Astrocyte of the spinal cord (primary cell): ENCODE measurements around the gene UBN2.
"Not testable (repeated sequence)": the region's sequence is repeated elsewhere in the genome, so short reads cannot be mapped to it uniquely, and the experiment has no call there.

Source experiments
- DNase-seq: peaks from one replicate; pipeline ENCODE4 v3.0.0; 2011; ENCODE audit warnings: low read depth, low spot score
- H3K4me3 ChIP-seq: 2 replicates; pipeline ENCODE4 v1.5.1; 2011; ENCODE audit warnings: low read depth, mild to moderate bottlenecking, low read length, moderate library complexity
- in situ Hi-C: cut with HindIII; loops from 2 replicates; pipeline ENCODE4 v1.10.0; 2017; ENCODE audit warnings: low sequenced_read_pairs
- TF ChIP-seq, protein P1 (sequence below): IDR thresholded peaks from 2 replicates; pipeline ENCODE4 v1.5.1; 2012; ENCODE audit warnings: low read depth, mild to moderate bottlenecking, low read length, inconsistent platforms

UBN2 gene

DNA sequence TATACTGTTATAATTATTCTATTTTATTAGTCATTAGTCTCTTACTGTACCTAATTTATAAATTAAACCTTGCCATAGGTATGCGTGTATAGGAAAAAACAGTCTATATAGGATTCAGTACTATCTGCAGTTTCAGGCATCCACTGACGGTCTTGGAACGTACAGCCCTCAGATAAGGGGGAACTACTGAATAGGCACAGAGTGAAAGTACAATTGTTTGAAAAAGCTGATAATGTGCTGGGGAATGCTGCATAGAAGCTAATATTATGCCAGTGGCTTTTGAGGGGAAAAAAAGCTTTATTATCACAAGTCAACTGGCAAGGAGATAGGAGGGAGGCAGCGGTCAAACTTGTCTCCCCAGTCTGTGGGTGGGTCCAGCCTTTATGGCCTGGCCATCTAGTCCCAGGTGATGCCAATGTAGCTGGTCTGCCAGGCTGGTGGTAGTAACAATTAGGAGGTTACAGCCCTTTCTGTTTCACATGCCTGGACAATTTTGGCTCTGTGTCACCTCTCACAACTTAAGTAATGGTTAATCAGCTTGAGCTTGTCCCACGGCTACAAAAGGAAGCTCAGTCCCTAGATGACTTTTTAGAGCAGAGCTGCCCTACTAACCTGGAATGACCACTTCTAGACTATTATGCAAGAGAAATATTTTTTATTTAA, 101.8 kb downstream of the UBN2 start:
- in situ Hi-C loops = no loop called here

GRCh38 chr7:139333443-139333842, 102.4 kb downstream of the UBN2 start:
- H3K4me3 ChIP-seq, in situ Hi-C loops, DNase-seq: not testable (repeated sequence)

More for the DNA sequence above, 101.8 kb downstream of the UBN2 start:
- no peak for DNase-seq
- TF ChIP-seq, protein P1, sequence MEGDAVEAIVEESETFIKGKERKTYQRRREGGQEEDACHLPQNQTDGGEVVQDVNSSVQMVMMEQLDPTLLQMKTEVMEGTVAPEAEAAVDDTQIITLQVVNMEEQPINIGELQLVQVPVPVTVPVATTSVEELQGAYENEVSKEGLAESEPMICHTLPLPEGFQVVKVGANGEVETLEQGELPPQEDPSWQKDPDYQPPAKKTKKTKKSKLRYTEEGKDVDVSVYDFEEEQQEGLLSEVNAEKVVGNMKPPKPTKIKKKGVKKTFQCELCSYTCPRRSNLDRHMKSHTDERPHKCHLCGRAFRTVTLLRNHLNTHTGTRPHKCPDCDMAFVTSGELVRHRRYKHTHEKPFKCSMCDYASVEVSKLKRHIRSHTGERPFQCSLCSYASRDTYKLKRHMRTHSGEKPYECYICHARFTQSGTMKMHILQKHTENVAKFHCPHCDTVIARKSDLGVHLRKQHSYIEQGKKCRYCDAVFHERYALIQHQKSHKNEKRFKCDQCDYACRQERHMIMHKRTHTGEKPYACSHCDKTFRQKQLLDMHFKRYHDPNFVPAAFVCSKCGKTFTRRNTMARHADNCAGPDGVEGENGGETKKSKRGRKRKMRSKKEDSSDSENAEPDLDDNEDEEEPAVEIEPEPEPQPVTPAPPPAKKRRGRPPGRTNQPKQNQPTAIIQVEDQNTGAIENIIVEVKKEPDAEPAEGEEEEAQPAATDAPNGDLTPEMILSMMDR = no peak
- H3K4me3 ChIP-seq = no peak overlapping the region

DNA sequence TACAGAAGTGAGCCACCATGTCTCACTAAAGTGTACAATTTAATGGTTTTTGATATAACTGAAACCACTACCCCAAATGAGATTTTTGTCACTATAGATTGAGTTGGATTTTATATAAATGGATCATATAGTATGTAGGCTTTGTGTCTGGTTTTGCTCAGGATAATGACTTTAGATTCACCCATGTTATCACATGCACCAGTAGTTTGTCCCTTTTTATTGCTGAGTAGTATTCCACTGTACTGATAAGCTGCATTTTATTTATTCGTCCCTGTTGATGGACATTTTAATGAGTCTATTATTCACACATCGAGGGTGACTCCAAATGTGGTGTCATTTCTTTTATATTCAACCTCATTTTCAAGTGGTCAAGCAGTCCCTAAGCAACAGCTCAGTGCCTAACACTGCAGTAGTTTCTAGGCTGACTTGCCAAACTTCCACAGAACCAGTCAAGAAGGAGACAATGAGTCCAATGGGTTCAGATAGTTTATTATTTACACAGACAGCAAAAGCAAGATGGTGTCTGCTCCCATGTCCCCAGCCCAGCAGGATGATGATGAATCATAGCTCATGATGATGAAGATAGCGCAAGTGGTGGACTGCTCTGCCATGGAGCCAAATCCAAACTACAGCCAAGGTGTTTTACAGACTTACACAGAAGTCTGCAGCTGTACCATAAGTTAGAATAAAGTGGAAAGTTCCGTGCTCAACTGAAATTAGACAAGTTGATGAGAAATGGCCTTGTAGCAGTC, 103.5 kb downstream of the UBN2 start:
- no peak for DNase-seq
- in situ Hi-C loops = no loop called here
- no peak overlapping the region for H3K4me3 ChIP-seq
- TF ChIP-seq, protein P1 = no peak

DNA sequence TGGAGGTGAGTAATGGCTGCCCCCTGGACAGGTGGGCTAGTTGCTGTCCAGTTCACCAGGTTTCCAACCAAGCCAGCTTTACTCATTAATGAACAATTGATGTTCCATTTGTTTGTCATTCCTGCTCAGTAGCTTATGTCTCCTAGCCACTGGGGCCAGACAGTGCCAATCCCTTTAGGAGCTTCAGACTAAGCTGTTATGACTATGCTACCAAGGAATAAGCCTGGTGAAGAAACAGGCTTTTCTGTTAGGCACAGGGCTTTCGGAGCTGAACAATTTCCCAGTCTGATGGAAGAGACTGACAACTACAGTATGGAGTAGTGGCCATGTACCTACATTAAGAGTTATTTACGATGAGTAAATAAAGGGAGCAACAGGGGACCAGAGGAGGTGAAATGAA, 108.0 kb downstream of the UBN2 start:
- in situ Hi-C loops = no loop called here
- TF ChIP-seq, protein P1 = no peak
- DNase-seq = no peak
- no peak overlapping the region for H3K4me3 ChIP-seq

GRCh38 chr7:139339698-139340036, 108.6 kb downstream of the UBN2 start:
- peak overlapping the region; percentile 89 for H3K4me3 ChIP-seq
- TF ChIP-seq, protein P1 = no peak
- in situ Hi-C loops = no loop called here
- no peak for DNase-seq

DNA sequence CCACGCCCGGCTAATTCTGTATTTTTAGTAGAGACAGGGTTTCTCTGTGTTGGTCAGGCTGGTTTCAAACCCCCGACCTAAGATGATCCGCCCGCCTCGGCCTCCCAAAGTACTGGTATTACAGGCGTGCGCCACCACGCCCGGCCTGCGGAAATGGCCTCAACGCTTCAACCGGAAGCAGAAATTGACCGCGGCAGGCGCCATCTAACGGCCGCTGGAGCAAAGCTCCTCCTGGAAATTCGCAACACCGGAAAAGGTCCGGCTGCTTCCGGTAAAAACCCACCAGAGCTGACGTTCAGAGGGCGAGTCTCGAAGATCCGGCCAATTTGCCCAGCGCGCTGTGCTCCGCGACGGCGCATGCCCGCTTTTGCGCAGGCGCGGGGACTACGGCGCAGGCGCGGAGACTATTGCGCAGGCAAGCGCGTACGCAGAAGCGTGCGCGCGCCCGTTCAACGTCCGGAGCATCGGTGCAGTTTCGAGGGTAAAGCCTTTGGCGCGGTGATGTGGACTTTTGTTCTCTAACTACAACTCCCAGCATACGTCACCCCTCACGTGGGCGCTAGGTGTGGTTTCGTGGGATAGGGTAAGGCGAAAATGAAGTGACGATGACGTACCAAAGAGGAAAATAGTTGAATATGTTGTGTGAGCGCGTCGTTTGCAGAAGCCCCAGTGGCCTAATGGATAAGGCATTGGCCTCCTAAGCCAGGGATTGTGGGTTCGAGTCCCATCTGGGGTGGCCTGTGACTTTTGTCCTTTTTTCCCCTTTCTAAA, 109.2 kb downstream of the UBN2 start:
- peak overlapping the region; percentile 89 for H3K4me3 ChIP-seq
- peak; percentile 100 for DNase-seq
- in situ Hi-C loops = no loop called here
- TF ChIP-seq, protein P1 = peak; percentile 86

GRCh38 chr7:139340808-139341057, 109.7 kb downstream of the UBN2 start:
- in situ Hi-C loops = no loop called here
- TF ChIP-seq, protein P1 = no peak
- H3K4me3 ChIP-seq = peak overlapping the region; percentile 89
- DNase-seq = no peak
